HL-60 (cell line): ENCODE data around the gene CUEDC2.

Experiments
- DNase-seq, 2 experiments: peaks; one replicate each; pipeline ENCODE4 v3.0.0-alpha.2; 2010 to 2020; ENCODE audit warnings: low read depth in 1 of 2, low spot score in 1 of 2
- H3K27ac ChIP-seq: fragments of 250-450 bp; sonication (Bioruptor Pico); replicated peaks from 2 replicates; pipeline ENCODE4 v1.5.1; 2020; ENCODE audit warnings: mild to moderate bottlenecking, moderate library complexity
- H3K27me3 ChIP-seq: fragments of 250-450 bp; sonication (Bioruptor Pico); 2 replicates; pipeline ENCODE4 v1.5.1; 2021; ENCODE audit warnings: mild to moderate bottlenecking, moderate library complexity; ENCODE audit not compliant: insufficient read depth, poor library complexity, severe bottlenecking
- H3K4me3 ChIP-seq: replicated peaks from 2 replicates; pipeline ENCODE4 v1.5.1; 2011; ENCODE audit warnings: mild to moderate bottlenecking, control low read depth, low read length; ENCODE audit not compliant: insufficient read depth
- CTCF ChIP-seq: IDR thresholded peaks from one replicate; pipeline ENCODE4 v1.5.1; 2011; ENCODE audit warnings: low read length, control low read depth, inconsistent platforms; ENCODE audit not compliant: insufficient read depth
- GABPA ChIP-seq: IDR thresholded peaks from 2 replicates; pipeline ENCODE4 v1.6.1; 2012; ENCODE audit warnings: low read depth
- POLR2AphosphoS5 ChIP-seq: IDR thresholded peaks from 2 replicates; pipeline ENCODE4 v1.6.1; 2012; ENCODE audit warnings: low read depth
- REST ChIP-seq: IDR thresholded peaks from 2 replicates; pipeline ENCODE4 v1.6.1; 2012; ENCODE audit warnings: low read depth; ENCODE audit not compliant: insufficient replicate concordance
- SPI1 ChIP-seq: IDR thresholded peaks from 2 replicates; pipeline ENCODE4 v1.6.1; 2012; ENCODE audit warnings: low read depth, mild to moderate bottlenecking, borderline replicate concordance

The CUEDC2 gene

GRCh38 chr10:102408131-102408727 is 24.1 kb downstream of the CUEDC2 start:
- TF ChIP-seq POLR2AphosphoS5 (no peak), CTCF (no peak), SPI1 (peak; percentile 87)
- DNase-seq, result peak in 1 of 2 experiments; percentile 24
- no peak overlapping the region for H3K4me3 ChIP-seq
- no peak overlapping the region for H3K27ac ChIP-seq
- H3K27me3 ChIP-seq, result peaks cover 54% of the 10 kb centered on the region

- H3K27ac ChIP-seq, result no peak overlapping the region
- H3K27me3 ChIP-seq, result peaks cover 49% of the 10 kb centered on the region
- TF ChIP-seq REST (no peak), CTCF (no peak), POLR2AphosphoS5 (no peak), GABPA (no peak), SPI1 (no peak)
- no peak overlapping the region for H3K4me3 ChIP-seq
- DNase-seq, result no peak
These were observed 24.8 kb downstream of the CUEDC2 start for GRCh38 chr10:102407425-102408130.

GRCh38 chr10:102406815-102407214 is 25.6 kb downstream of the CUEDC2 start:
- H3K4me3 ChIP-seq, result no peak overlapping the region
- TF ChIP-seq SPI1, result no peak
- no peak for TF ChIP-seq CTCF
- TF ChIP-seq POLR2AphosphoS5, result no peak
- TF ChIP-seq REST, result no peak
- peaks cover 42% of the 10 kb centered on the region for H3K27me3 ChIP-seq
- H3K27ac ChIP-seq, result no peak overlapping the region
- no peak for DNase-seq
